CD1c-positive myeloid dendritic cell (primary cell): ENCODE results near the gene CTXN2.

Experiments used
- DNase-seq: peaks from one replicate; pipeline ENCODE4 v3.0.0-alpha.2; 2016; ENCODE audit errors: extremely low spot score

The CTXN2 gene

GRCh38 chr15:48191574-48192225 lies at the start of gene CTXN2:
Gene CTXN2 (plus strand): TSS chr15:48191665. CDS start chr15:48201301, 9,636 bp downstream.
- no peak for DNase-seq

GRCh38 chr15:48143856-48144255 lies 47.6 kb upstream of the CTXN2 start:
- no peak for DNase-seq

GRCh38 chr15:48144889-48145288 lies 46.6 kb upstream of the CTXN2 start:
- no peak for DNase-seq

- no peak for DNase-seq
Observed at GRCh38 chr15:48145923-48146322, 45.5 kb upstream of the CTXN2 start.

- DNase-seq, result no peak
Observed at GRCh38 chr15:48147358-48147757, 44.1 kb upstream of the CTXN2 start.

GRCh38 chr15:48149858-48150257 lies 41.6 kb upstream of the CTXN2 start:
- no peak for DNase-seq

- no peak for DNase-seq
Observed at GRCh38 chr15:48153526-48153925, 37.9 kb upstream of the CTXN2 start.

GRCh38 chr15:48168616-48169015 lies 22.8 kb upstream of the CTXN2 start:
- DNase-seq, result no peak

GRCh38 chr15:48170981-48171380 lies 20.5 kb upstream of the CTXN2 start:
- DNase-seq, result no peak

GRCh38 chr15:48175126-48175525 lies 16.3 kb upstream of the CTXN2 start:
- no peak for DNase-seq

- no peak for DNase-seq
Observed at GRCh38 chr15:48176112-48176511, 15.4 kb upstream of the CTXN2 start.

GRCh38 chr15:48176957-48177356 lies 14.5 kb upstream of the CTXN2 start:
- no peak for DNase-seq

GRCh38 chr15:48177383-48177765 lies 14.1 kb upstream of the CTXN2 start:
- peak; percentile 17 for DNase-seq

- DNase-seq, result peak; percentile 41
Observed at GRCh38 chr15:48177766-48178647, 13.5 kb upstream of the CTXN2 start, which contains the start of gene MYEF2. Gene MYEF2 (minus strand): TSS chr15:48178295. CDS start chr15:48178237, 58 bp downstream.

GRCh38 chr15:48178648-48178931 lies 12.9 kb upstream of the CTXN2 start:
- no peak for DNase-seq

GRCh38 chr15:48182749-48183148 lies 8.7 kb upstream of the CTXN2 start:
- DNase-seq, result no peak

- DNase-seq, result no peak
Observed at GRCh38 chr15:48185529-48185928, 5.9 kb upstream of the CTXN2 start.

GRCh38 chr15:48186271-48186670 lies 5.2 kb upstream of the CTXN2 start:
- no peak for DNase-seq

- peak; percentile 29 for DNase-seq
Observed at GRCh38 chr15:48190932-48191573, 412 bp upstream of the CTXN2 start.

GRCh38 chr15:48202068-48202467 lies 10.6 kb downstream of the CTXN2 start:
- no peak for DNase-seq

- DNase-seq, result no peak
Observed at GRCh38 chr15:48205981-48206380, 14.5 kb downstream of the CTXN2 start, which contains the start of gene SLC12A1. Gene SLC12A1 (plus strand): TSS chr15:48206302. CDS start chr15:48207720, 1,418 bp downstream.

- DNase-seq, result no peak
Observed at GRCh38 chr15:48221261-48221660, 29.8 kb downstream of the CTXN2 start.

GRCh38 chr15:48221885-48222284 lies 30.4 kb downstream of the CTXN2 start:
- no peak for DNase-seq
